ENCODE results near the gene KDM4F. TPM values are rescaled to one million over a fixed set of nuclear protein-coding genes. Genes with fewer than 3 reads are reported as not detected.

Gene KDM4F
- total and polyA plus RNA-seq, 2 donors (not counting 3 experiments of a cell fraction or from before 2014, with no cell fraction given) = not detected

DNA sequence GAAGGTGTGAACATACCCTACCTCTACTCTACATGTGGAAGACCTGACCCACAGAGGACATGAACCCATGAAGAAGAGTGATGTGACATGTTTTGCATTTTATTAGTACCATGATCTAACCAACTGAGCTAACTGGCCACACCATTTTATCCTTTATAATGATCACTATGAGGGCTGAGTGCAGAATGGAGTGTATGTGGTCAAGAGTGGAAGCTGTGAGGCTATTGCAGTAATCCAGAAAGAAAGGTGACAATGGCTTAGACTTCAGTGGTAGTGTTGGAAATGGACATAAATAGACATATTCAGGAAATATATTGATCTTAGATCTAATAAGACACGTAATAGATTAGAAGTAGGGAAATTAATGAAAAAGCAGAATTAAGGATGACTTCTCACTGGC, 21.2 kb downstream of the KDM4F start:
- H3K9me3 ChIP-seq (replicated peaks; ENCODE audit: control insufficient read depth, insufficient read depth, low read length) = no peaks in the 10 kb centered on the region
- ChIA-PET POLR2A (no interaction called here), CTCF (interaction anchor here (0.6 to 6.7 kb wide), 8 partner anchors 10 to 1356 kb away, joined by 4 to 96 read pairs (median 19); partner anchors contain the start of gene ENDOD1)
- H3K4me2 ChIP-seq (ENCODE audit: insufficient read depth, low read length) = no peak overlapping the region
- no peak for DNase-seq (ENCODE audit: low read depth, low spot score)
- H4K20me1 ChIP-seq (replicated peaks; ENCODE audit: control insufficient read depth, extremely low read depth, insufficient read depth, low read length) = no peaks in the 10 kb centered on the region
- H3K27ac ChIP-seq (ENCODE audit: insufficient read depth, low read depth, low read length) = no peak overlapping the region
- no peak for TF ChIP-seq JUN (IDR thresholded peaks at IDR 0.05; ENCODE audit: borderline replicate concordance, insufficient read depth, insufficient read length, low read depth)
- TF ChIP-seq POLR2AphosphoS5 (IDR thresholded peaks at IDR 0.05; ENCODE audit: insufficient read depth, low read depth, low read length) = no peak
- TF ChIP-seq, protein P1, sequence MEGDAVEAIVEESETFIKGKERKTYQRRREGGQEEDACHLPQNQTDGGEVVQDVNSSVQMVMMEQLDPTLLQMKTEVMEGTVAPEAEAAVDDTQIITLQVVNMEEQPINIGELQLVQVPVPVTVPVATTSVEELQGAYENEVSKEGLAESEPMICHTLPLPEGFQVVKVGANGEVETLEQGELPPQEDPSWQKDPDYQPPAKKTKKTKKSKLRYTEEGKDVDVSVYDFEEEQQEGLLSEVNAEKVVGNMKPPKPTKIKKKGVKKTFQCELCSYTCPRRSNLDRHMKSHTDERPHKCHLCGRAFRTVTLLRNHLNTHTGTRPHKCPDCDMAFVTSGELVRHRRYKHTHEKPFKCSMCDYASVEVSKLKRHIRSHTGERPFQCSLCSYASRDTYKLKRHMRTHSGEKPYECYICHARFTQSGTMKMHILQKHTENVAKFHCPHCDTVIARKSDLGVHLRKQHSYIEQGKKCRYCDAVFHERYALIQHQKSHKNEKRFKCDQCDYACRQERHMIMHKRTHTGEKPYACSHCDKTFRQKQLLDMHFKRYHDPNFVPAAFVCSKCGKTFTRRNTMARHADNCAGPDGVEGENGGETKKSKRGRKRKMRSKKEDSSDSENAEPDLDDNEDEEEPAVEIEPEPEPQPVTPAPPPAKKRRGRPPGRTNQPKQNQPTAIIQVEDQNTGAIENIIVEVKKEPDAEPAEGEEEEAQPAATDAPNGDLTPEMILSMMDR (IDR thresholded peaks at IDR 0.05; ENCODE audit: extremely low read depth in 1 of 2, insufficient read depth in 1 of 2, low read depth in 1 of 2, low read length in 2 of 2) = no peak
- no peak for TF ChIP-seq POLR2A (IDR thresholded peaks at IDR 0.05; ENCODE audit: low read depth, low read length)
- TF ChIP-seq, protein P2, sequence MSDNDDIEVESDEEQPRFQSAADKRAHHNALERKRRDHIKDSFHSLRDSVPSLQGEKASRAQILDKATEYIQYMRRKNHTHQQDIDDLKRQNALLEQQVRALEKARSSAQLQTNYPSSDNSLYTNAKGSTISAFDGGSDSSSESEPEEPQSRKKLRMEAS (IDR thresholded peaks at IDR 0.05; ENCODE audit: insufficient read depth, insufficient read length) = no peak
- no peak for TF ChIP-seq EZH2 (IDR thresholded peaks at IDR 0.05; ENCODE audit: borderline replicate concordance, low read depth, low read length, severe bottlenecking)
- TF ChIP-seq FOS (IDR thresholded peaks at IDR 0.05; ENCODE audit: borderline replicate concordance, insufficient read depth, low read length) = no peak
- TF ChIP-seq MYC (IDR thresholded peaks at IDR 0.05; ENCODE audit: low read depth, low read length) = no peak
- H3K36me3 ChIP-seq (ENCODE audit: control insufficient read depth in 2 of 2, extremely low read depth in 1 of 2, insufficient read depth in 2 of 2, low read length in 2 of 2) = no peaks in the 10 kb centered on the region
- intact Hi-C loops (cut with micrococcal nuclease) (no loop called here), dilution Hi-C loops (cut with MboI; ENCODE audit: extremely low pct_ligation_motif_present, low sequenced_read_pairs) (no loop called here)
- H3K79me2 ChIP-seq (ENCODE audit: control insufficient read depth, insufficient read depth, low read length) = peaks cover 16% of the 10 kb centered on the region
- FAIRE-seq = no peak
- no peaks in the 10 kb centered on the region for H3K9me1 ChIP-seq (replicated peaks; ENCODE audit: control insufficient read depth, extremely low read depth, insufficient read depth, low read length)
- no peak overlapping the region for H3K4me3 ChIP-seq (replicated peaks in 1 of 3; ENCODE audit: insufficient read depth in 1 of 3, low read depth in 1 of 3, low read length in 3 of 3)
- no peak overlapping the region for H3K9ac ChIP-seq (replicated peaks; ENCODE audit: extremely low read depth, insufficient read depth, low read length)
- no peak overlapping the region for H2AFZ ChIP-seq (ENCODE audit: low read depth, low read length)
- no peaks in the 10 kb centered on the region for H3K27me3 ChIP-seq (ENCODE audit: control insufficient read depth in 2 of 2, insufficient read depth in 2 of 2, low read length in 2 of 2)
- H3K4me1 ChIP-seq (ENCODE audit: control insufficient read depth, extremely low read depth, insufficient read depth, low read length) = peaks cover 28% of the 10 kb centered on the region
- BruUV-seq (replicated peaks) = no TSS peak

Data from endothelial cell of umbilical vein (primary cell).